NCI-H128 (cell line): ENCODE results near the gene PGF.

Experiments used
- DNase-seq: peaks from one replicate; lab custom pipeline; 2025; ENCODE audit not compliant: unreplicated experiment; lab: John Stamatoyannopoulos, UW

PGF gene

DNA sequence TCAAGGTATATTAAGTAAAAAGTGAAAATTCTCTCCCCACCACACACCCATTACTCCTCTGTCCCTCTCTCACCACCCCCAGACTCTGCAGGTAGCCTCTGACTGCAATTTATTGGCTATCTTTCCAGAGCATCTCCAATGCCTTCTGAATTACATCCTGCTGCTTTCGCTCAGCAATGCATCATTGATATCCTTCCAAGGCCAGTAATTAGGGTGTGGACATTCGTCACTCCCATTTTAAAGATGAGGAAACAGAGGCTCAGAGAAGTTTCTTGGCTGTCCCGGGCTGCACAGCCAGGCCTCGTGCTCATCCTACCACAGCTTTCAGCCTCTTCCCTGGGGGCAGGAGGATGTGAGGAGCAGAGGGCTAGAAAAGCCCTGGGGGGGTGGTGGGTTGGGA, 23.6 kb upstream of the PGF start:
- DNase-seq: no peak

DNA sequence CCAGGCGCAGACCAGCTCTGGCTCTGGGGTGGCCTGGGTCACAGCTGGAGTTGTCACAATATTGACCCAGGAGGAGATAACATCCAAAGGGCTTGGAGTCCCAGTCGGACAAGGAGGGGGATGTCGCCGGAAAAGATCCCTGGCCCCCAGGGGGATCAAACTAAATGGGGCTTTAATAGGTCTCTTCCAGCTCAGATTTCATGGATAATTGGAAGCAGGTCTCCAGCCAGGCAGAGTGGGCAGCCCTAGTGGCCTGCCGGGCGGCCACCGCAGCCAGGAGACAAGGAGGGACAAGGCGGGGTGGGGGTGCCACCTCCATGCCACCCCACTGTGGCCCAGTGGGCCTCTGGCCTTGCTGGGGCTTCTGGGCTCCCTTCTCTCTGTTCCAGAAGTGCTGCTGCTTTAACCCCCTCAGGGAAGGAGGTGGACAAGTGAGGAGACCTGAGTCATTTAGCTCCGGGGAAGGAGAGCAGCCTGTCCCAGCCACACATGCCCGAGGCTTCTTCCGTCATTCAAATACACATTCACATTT, 23.1 kb upstream of the PGF start:
- no peak for DNase-seq

DNA sequence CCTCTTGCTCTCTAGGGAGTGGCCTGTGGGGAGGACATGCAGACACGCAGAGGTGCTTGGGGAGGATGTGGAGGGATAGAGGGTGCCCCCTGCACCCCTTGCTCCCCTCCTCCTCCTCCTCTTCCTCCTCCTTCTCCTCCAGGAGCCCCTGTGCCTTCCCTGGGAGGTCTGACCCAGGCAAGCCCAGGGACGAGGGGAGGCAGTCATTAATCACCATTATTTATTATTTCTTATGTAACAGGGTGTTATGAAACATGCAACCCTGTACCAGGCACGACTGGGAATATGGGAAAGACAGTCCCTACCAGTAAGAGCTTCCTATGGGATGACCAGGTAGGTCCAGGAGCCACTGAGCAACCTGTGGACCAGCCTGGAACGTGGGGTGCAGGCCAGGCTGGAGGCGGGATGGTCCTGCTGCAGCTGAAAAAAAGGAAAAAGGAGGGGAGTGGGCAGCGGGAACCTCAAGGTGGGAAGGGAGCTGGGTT, 22.5 kb upstream of the PGF start:
- DNase-seq: no peak

DNA sequence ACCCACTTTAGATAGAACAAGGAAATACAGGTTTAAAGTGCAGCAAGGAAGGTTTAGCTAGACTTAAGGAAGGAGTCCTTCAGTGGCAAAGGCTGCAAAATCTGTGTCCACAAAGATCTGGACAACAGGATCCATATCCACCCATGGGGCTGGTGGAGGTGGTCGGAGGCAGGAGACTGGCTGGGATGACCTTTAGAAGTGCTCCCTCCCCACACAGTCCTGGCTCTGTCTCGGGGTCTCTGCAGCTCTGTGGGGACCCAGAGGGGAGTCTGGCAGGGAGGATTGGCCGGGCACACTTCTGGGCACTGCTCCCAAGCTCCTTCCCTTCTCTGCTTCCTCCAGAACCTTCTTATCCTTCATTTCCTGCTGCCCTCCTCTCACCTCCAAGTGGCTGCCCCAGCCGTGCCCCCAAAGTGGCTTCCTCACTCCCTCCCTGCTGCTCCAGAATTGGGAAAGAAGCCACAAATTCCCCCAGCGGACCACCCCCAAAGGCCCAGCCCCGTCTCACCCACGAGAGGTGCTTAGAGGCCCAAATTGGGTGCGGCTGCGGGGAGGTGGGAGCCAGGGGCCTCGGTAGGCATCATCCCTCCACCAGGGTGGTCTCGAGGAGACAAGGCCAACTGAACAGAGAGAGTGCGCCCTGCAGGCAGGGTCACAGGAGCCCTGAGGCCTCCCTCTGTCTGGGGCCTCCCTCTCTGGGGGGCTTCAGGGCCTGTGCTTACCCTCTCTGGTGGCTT, 21.9 kb upstream of the PGF start:
- DNase-seq: no peak

DNA sequence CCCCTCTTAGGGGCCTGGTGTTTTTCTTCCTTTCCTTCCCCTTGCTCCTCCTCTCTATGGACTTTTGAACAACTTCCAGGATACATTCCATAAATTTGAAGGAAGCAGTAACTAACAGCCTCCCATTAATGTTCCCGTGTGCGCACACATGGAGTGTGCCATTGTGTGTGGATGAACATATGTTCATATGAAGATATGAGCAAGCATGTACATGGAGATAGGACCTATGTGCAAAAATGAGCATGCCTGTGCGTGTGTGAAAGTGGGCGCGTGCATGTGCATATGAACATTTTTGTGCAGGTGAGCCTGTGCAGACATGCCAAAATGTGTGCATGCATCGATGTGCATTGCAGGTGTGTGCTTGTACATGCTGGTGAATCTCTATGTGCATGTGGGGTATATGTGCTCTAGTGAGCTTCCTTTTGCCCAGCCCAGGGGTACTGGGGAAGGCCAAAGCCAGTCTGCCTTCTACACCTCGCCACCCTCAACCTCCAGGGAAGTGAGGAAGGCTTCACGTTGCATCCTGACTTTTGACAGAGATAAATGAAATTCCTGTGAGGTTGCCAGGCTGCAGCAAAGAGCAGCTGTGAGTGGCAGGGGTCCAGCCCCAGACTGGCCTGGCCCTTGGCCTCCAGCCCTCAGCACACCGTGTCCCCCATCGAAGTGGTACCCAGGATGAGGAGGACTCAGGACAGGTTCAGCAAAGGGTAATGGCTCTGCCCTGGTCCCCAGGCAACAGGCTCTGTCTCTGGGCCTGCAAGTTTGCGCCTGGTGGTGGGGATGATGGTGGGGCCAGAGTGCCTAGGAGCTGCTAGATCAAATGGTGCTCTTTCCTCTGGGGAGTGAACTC, 21.1 kb upstream of the PGF start:
- no peak for DNase-seq

DNA sequence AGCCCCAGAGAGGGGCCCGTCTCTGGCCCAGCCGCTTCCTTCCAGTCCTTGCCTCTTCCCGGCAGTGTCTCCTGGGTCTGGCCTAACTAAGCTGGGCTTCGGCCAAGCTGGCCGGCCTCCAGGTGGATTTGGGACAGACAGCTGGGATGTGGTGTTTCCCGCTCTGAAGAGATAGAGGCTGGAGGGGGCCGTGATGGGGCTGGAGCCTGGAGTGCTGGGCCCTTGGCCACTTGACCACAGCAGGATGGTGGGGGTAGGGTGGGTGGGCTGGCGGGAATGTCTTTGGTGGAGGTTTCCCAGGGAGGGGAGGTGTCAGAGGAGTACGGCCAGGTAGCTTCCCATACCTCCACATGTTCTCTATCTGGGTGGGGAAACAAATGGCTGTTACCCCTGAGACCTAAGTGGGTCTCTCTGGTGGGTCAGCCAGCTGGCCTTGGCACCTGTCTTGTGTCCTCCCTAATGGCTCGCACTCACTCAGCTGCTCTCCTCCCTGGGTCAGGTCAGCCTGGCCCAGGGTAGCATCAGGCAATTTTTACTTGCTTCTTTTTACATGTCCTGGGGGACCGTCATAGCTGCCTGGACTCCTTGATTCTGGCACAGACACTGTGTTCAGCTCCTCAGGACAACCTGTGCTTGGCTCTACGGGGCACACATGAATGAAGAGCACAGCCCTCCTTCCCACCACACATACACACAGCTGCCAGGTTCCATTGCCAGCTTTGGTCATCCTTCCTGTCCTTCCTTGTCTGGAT, 19.8 kb upstream of the PGF start:
- DNase-seq: no peak

DNA sequence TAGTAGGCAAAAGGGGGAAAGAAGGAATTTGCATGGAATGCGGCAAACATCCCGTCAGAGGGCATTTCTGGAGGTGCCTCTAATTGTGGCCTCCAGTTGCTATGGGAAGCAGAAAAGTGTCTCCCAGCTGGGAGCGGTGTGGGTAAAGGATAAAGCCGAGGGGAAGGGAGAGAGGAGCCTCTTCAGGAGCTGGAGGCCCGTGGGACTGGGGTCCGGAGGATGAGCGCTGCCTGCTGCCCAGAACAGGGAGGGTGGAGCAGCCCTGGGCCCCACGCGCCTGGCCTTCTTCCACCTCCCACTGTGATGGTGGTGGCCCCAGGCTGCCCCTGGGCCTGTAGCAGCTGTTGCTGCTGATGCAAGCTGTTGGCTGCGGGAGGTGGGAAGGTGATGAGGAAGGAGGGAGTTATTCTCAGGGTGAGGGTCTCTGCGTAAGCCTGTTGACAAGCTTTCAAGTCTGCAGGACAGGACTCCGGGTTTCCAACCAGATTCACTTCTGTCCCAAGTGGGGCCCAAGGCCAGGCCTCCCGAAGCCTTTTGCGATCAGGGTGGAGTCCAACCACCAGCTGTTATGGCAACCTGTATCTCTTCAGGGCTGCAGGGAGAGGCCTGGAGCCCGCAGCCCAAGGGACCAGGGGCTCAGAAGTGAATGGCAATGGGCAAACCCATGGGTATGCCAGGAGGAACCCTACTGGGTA, 19.1 kb upstream of the PGF start:
- no peak for DNase-seq

DNA sequence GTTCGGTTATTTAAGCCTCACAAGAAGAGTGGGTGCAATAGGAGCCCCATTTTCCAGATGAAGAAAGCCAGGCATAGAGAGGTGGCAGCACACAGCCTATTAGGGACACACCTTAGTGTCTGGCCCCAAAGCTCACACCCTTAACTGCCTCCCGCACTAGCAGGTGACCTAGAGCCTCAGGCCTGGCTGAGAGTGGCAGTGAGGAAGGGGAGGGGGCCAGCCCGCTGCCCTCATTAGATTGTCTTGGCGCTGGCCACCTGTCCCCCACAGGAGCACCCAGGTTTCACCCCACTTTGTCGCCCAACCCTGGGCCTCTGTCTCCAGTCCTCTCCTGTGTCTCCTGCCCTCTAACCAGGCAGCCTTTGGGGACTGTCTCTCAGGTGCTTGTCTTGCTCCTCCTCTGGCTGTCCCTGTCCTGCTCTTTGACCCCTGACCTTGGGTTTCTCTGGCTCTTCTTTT, 18.5 kb upstream of the PGF start:
- DNase-seq: no peak

DNA sequence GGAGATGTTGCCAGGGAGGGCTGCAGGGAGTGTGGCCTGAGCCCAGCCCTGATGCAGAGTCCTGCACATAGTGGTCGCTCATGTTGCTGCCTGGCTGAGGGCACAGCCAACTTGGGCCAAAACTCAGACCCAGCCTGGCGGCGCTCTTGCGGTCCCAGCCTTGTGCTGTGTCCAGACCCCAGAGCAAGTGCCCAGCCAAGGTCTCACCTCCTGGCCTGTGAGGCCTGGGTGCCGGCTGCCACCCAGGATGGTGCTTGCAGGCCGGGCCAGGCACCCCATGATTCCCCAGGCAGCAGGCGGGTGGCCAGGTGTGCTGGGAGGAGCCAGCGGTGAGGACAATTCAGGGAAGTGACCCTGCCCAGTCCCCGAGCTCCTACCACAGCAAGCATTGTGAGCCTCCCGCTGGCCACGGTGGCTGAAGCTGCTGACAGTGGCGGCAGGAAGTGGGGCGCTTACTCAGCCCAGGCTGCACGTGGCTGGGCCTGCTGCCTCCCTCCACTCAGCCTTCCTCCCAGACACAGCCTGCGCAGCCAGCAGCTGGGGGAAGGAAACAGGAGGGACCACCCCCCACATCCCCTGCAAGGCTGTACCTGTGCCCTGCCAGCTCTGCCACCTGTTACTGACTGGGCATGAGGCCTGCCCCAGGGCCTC, 17.7 kb upstream of the PGF start:
- no peak for DNase-seq

DNA sequence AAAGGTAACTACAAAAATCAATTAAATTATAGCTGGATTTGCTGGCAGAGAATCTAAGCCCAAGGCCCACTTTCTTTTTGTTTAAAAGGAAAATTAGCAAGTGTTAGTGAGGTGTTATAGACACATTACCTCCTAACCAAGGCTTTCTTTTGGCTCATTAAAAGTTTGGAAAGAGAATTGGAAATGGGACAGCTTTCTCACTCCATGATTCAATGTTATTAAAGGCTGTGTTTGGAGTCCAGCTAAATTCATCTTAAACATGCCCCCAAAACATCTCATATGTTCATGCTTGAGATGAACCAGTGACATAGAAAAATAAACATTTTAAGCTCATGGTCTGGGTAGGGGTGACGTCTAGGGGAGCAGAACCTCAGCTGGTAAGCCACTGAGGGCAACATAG, 13.4 kb upstream of the PGF start:
- no peak for DNase-seq

DNA sequence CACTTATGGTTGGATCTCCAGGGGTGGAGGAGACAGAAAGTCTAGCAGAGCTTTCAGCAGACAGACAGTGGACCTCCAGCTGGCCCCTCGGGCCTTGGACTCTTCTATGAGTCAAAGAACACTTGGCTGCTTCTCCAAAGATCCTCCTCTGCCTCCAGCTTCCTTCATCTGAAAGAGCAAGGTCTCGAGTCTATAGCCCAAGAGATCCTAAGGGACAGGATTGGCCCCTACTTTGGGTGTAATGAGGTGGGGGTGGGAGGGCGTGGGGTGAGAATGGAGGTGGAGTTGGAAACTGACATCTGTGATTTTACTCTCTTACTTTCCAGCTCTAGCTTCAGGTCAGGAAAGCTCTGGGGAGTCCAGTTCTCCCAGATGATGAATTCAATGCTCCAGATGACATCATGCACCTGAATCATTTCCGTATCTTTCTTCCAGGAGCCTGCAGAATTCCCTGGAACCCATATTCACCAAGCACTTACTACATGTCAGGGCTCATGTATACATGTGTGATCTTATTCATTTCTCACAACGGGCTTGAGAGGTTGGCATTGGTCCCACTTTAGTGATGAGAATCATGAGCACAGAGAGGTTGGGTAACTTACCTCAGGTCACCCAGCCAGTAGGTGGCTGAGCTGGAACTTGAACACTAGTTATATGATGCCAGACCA, 10.2 kb upstream of the PGF start:
- no peak for DNase-seq

DNA sequence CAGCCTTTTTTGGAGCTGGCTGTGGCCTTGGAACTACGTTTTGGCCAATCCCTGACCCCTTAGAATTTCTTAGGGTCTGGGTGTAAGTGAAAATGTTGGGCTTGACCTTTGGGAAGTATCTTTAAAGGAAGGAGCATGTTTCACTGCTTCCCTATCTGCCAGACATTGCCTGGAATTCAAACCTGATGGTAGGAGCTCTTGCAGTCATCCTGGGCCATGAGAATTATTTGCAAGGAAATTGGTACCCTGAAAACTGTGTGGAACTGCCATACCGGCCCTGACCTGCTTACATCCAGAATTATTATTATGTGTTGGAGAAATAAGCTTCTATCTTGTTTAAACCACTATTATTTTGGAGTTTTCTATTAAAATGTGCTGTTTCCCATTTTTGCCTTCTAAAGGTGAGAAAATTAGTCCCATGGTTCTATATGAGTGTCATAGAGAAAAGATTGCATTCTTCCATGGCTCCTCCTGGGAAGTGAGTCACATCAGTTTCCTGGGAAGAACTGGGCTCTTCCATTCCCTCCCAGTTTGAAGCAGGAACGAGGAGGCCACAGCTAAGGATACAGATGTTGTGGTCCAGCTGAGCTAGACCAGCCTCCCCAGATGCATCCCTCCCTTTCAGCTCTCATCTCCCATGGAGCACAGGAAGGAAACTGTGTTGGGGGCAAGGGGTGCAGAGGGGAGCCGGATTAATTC, 9.5 kb upstream of the PGF start:
- no peak for DNase-seq

DNA sequence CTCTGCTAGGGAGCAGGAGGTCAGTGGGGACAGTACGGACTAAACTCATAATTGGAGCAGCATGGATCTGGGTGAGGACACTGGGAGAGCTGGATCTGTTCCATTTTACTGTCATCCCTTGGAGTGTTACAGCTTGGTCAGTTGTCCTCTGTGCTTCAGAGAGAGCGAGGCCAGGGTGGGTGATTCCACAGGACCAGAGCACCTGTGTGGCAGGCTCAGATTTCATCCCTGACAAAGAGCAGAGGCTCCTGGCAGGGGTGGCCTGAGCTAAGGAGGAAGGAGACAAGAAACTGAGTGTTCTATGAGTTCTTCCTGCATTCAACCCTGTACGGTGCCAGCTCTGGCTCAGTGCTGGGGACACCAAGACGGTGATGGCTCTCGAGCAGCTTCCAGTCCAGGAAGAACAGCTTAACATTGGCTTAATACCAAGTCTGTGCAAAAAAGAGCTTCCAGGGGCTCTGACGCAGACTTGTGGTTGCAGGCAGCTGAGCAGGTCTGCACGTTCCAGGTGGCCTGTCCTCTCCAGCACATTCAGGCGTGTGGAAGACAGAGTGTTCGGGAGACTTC, 8.4 kb upstream of the PGF start:
- no peak for DNase-seq

DNA sequence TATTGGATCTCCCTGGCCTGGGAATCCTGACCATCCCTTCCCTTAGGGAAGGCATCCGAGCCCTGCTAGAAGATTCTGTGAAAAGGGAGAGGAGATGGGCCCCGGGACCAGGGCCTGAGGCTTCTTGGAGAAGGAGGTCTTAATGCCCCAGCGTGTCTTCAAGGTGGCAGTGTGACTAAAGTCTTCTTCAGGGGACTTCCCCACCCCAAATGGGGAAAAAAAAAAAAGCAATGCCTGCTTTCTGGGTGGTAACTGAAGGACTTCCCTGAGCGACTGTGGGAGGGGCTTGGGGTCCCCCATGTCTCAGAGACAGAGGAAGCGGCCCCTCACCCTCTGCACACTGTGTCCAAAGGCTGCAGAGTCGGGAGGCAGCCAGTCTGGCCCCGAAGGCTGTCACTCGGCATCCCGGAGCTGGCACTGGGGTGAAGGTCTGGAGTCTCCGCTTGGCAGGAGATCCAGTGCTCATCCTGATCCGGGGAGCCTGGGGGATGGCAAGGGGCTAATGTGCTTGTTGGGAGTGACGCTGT, 7.8 kb upstream of the PGF start:
- DNase-seq: no peak

DNA sequence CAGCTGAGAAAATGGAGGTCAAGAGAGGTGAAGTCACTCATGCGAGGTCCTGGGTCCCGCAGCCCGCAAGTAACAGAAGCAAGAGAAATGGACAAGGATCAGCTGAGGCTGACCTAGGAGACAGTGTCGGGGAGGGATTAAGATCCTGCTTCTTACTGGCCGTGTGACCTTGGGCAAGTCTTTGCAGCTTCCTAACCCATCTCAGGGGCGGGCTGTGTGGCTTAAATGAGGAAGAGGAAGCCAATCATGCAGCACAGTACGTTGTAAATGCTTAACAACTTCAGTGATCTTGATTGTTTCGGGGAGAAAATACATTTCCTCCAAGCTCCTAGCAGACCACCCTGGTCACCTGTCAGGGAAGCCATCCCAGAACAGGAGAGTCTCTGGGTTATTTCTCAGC, 7.1 kb upstream of the PGF start:
- no peak for DNase-seq

DNA sequence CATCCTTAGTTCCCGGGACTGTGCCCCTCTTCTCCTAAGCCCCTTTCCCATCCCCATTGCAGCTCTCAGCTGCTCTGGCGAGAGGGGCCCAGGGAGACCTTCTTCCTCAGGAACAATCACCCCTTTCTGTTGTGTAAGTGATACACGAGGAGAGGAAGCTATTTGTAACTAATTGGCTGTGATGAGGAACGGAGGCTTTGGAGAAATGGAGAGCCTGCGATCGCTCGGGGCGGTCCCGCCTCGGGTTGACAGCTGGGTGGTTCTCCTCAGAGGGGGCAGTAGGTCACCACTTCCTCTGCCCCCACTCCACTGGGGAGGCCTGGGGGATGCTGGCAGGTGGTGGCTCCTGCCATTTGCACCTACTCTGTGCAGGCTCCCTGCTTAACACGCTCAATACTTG, 6.6 kb upstream of the PGF start:
- no peak for DNase-seq

DNA sequence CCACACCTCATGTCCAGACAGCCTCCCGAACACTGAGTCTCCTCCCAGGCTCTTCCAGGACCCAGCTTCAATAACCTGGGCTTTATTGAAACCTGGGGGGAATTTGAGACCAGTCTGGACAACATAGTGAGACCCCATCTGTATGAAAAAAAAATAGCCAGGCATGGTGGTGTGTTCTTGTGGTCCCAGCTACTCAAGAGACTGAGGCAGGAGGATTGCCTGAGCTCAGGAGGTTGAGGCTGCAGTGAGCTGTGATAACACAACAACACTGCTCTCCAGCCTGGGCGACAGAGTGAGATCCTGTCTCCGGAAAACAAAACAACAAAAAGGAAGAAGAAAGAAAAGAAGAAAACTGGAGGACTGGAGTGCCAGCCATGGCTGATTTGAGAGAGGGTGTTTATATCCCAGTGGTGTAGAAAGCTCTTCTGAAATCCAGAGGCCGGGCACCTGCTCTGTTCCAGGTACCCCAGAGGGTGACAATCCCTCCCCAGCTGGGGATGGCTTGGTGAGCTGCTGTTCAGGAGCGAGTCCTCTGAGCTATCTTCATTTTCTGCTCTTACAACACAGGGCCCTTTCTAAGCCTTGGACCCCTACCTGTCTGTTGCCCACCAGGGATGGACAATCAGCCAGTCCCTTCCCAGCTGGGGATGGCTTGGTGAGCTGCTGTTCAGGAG, 6.0 kb upstream of the PGF start:
- DNase-seq: no peak

DNA sequence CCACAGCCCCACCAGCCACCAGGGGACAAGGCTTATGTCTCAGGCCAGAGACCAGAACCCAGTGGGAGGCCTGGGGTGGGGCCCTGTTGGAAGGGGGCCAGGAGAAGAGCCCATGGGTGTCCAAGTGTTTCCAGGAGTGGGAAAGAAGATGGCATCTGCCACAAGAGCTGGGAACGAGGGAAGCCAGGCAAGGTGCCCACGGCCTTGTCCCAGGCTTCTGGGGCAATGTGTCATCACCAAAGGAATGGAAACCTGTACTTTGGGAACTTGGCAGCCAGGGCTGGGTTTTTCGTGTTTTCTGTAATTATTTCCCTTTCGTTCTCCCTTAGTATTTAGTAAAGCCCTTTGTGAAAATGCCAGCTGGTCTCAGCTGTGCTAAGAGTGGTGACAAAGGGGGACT, 5.3 kb upstream of the PGF start:
- no peak for DNase-seq
